Nephron (organoid): ENCODE results near the gene NXT1.

Source experiments
- H3K27ac Mint-ChIP-seq, 3 experiments: 2 replicates each; pipeline ENCODE4 v1.8.0; 2020; ENCODE audit warnings: mixed read lengths in 3 of 3, mild to moderate bottlenecking in 2 of 3, moderate library complexity in 1 of 3
- H3K27me3 Mint-ChIP-seq: 2 replicates; pipeline ENCODE4 v1.8.0; 2021; ENCODE audit warnings: low read depth, mild to moderate bottlenecking, moderate library complexity, mixed read lengths
- H3K36me3 Mint-ChIP-seq: 2 replicates; pipeline ENCODE4 v1.8.0; 2020; ENCODE audit warnings: low read depth, mixed read lengths
- H3K4me1 Mint-ChIP-seq: 2 replicates; pipeline ENCODE4 v1.8.0; 2020; ENCODE audit warnings: mixed read lengths
- H3K4me3 Mint-ChIP-seq, 3 experiments: 2 replicates each; pipeline ENCODE4 v1.8.0; 2020; ENCODE audit warnings: mild to moderate bottlenecking in 3 of 3, mixed read lengths in 3 of 3, moderate library complexity in 2 of 3
- H3K9me3 Mint-ChIP-seq: 2 replicates; pipeline ENCODE4 v1.8.0; 2020; ENCODE audit warnings: mixed read lengths
- CTCF ChIP-seq, 3 experiments: fragments of 200-600 bp; sonication (generic); IDR thresholded peaks; one replicate each; pipeline ENCODE4 v1.5.0; 2021; ENCODE audit warnings: antibody characterized with exemption in 3 of 3; ENCODE audit not compliant: unreplicated experiment in 3 of 3

The NXT1 gene

GRCh38 chr20:23350196-23350903 lies at the start of gene NXT1:
Gene NXT1, plus strand, starts transcription at chr20:23350791. Its CDS starts 3,251 bp downstream, at chr20:23354042.
- Mint-ChIP-seq H3K27ac (peak within 1 kb of the TSS; percentile 99), H3K4me1 (peaks cover 39% of the 10 kb centered on the region), H3K9me3 (no peaks in the 10 kb centered on the region), H3K36me3 (peaks cover 9% of the 10 kb centered on the region), H3K4me3 (peak within 1 kb of the TSS; percentile 80 to 93 (median 92)), H3K27me3 (no peaks in the 10 kb centered on the region)
- TF ChIP-seq CTCF (IDR thresholded peaks at IDR 0.05; ENCODE audit: unreplicated experiment in 3 of 3): no peak

GRCh38 chr20:23301436-23302050 lies 49.0 kb upstream of the NXT1 start:
- Mint-ChIP-seq H3K27me3 (peaks cover 13% of the 10 kb centered on the region), H3K9me3 (no peaks in the 10 kb centered on the region), H3K27ac (no peak overlapping the region), H3K4me1 (peaks cover 6% of the 10 kb centered on the region), H3K4me3 (no peak overlapping the region), H3K36me3 (no peaks in the 10 kb centered on the region)
- TF ChIP-seq CTCF (IDR thresholded peaks at IDR 0.05; ENCODE audit: unreplicated experiment in 3 of 3): no peak

DNA sequence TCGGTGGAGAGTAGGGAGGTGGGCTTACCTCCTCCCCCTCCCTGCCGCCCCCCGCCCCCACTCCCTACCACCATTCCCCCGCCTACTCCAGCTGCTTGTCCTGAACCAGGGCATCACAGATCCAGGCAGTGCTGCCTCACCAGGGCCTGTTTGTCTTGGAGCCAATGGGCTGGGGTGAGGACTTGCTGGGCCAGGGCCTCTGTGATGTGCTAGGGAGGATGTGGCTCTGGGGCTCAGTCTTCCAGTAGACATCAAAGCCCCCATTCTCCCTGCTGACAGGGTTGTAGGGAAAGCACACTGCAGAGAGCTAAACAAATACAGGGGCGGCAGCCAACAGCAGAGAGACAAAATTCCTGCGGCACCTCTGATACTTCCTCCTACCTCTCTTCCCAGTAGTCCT lies 48.2 kb upstream of the NXT1 start:
- Mint-ChIP-seq H3K9me3 (no peaks in the 10 kb centered on the region), H3K27ac (no peak overlapping the region), H3K4me3 (no peak overlapping the region), H3K27me3 (peaks cover 8% of the 10 kb centered on the region), H3K4me1 (no peaks in the 10 kb centered on the region), H3K36me3 (no peaks in the 10 kb centered on the region)
- no peak for TF ChIP-seq CTCF (IDR thresholded peaks at IDR 0.05; ENCODE audit: unreplicated experiment in 3 of 3)

- no peaks in the 10 kb centered on the region for H3K9me3 Mint-ChIP-seq
- no peaks in the 10 kb centered on the region for H3K36me3 Mint-ChIP-seq
- H3K27me3 Mint-ChIP-seq: peaks cover 8% of the 10 kb centered on the region
- H3K27ac Mint-ChIP-seq: no peak overlapping the region
- no peak for TF ChIP-seq CTCF (IDR thresholded peaks at IDR 0.05; ENCODE audit: unreplicated experiment in 3 of 3)
- no peak overlapping the region for H3K4me3 Mint-ChIP-seq
- no peaks in the 10 kb centered on the region for H3K4me1 Mint-ChIP-seq
These were observed 47.8 kb upstream of the NXT1 start for GRCh38 chr20:23302801-23303200.

DNA sequence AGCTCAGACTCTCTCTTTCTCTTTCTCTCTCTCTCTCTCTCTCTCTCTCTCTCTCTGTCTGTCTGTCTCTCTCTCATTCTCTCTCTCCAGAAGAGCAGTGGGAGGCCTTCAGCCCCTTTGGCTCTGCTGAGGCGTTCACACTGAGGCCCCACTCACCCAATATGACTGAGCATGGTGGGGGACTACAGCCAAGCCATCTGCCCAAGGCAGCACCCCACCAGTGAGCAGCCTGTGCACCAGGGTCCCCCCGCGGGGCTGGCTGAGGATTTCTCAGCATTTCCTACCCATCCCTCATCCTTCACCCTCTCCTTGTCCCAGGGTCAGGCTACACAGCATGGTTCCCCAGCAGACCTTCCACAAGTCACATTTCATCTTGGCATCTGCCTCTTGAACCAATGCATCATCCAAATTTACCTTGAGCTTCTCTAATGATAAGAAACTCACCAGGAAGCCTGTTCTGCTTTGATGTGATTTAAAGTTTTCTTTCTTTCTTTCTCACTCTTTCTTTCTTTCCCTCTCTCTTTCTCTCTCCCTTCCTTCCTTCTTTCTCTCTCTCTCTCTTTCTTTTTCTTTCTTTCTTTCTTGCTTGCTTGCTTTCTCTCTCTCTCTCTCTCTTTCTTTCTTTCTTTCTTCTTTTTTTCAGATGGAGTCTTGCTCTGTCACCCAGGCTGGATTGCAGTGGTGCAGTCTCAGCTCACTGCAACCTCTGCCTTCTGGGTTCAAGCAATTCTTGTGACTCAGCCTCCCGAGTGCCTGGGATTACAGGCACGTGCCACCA lies 47.1 kb upstream of the NXT1 start:
- H3K9me3 Mint-ChIP-seq: peaks cover 5% of the 10 kb centered on the region
- H3K4me1 Mint-ChIP-seq: no peaks in the 10 kb centered on the region
- H3K36me3 Mint-ChIP-seq: no peaks in the 10 kb centered on the region
- H3K27ac Mint-ChIP-seq: no peak overlapping the region
- TF ChIP-seq CTCF (IDR thresholded peaks at IDR 0.05; ENCODE audit: unreplicated experiment in 3 of 3): no peak
- H3K4me3 Mint-ChIP-seq: no peak overlapping the region
- H3K27me3 Mint-ChIP-seq: peaks cover 8% of the 10 kb centered on the region
